GM12878 (cell line): ENCODE data around the gene ESRRB. TPM values are rescaled to one million over a fixed set of nuclear protein-coding genes. Genes with fewer than 3 reads are reported as not detected.

Experiments used
- ATAC-seq: fragments of 200-7000 bp; cut with Tn5 transposase; 3 replicates; pipeline ENCODE4 v1.9.1; 2020; ENCODE audit warnings: mild to moderate bottlenecking, moderate library complexity
- BruUV-seq: library from RNA; stranded (reverse); fragments of 400-500 nt; replicated peaks from 2 replicates; lab custom pipeline; 2021; lab: Mats Ljungman, UMichigan
- CTCF ChIA-PET: fragments of 300-600 bp; sonication (Branson Sonifier 250); formaldehyde crosslinking; extraction: SDS; loops from one replicate; lab custom pipeline; 2021; ENCODE audit warnings: inconsistent platforms; lab: Yijun Ruan, JAX
- POLR2A ChIA-PET: fragments of 350-600 bp; formaldehyde crosslinking; extraction: SDS; loops from one replicate; lab custom pipeline; 2021; ENCODE audit warnings: inconsistent platforms; lab: Charles Lee
- RAD21 ChIA-PET: fragments of 300-600 bp; sonication (Branson Sonifier 250); formaldehyde crosslinking; loops from one replicate; lab custom pipeline; 2023; ENCODE audit warnings: antibody characterized with exemption; ENCODE audit not compliant: unreplicated experiment; lab: Charles Lee
- SMC1A ChIA-PET: fragments of 300-600 bp; sonication (Branson Sonifier 250); formaldehyde crosslinking; loops from one replicate; lab custom pipeline; 2023; ENCODE audit not compliant: unreplicated experiment, uncharacterized antibody; lab: Charles Lee
- DNase-seq: peaks from one replicate; pipeline ENCODE4 v3.0.0-alpha.2; 2011; ENCODE audit warnings: low read depth, low spot score
- FAIRE-seq: peaks from 3 replicates; lab custom pipeline; 2011; peaks lifted over from hg19 to GRCh38; lab: Jason Lieb, UNC
- H2AFZ ChIP-seq: 2 replicates; pipeline ENCODE4 v1.6.0; 2011; ENCODE audit warnings: low read depth, low read length, control low read depth; ENCODE audit not compliant: control insufficient read depth
- H3K27ac ChIP-seq: 2 replicates; pipeline ENCODE4 v1.5.1; 2011; ENCODE audit warnings: control low read depth; ENCODE audit not compliant: control insufficient read depth, insufficient read depth
- H3K27me3 ChIP-seq, 2 experiments: replicated peaks in 1 of 2; 2 replicates each; pipeline versions ENCODE4 v1.6.0 to v1.6.1; 2011; ENCODE audit warnings: low read length in 1 of 2; ENCODE audit not compliant: control insufficient read depth in 2 of 2, insufficient read depth in 2 of 2
- H3K36me3 ChIP-seq, 2 experiments: 2 replicates each; pipeline ENCODE4 v1.5.1; 2011; ENCODE audit warnings: low read length in 1 of 2; ENCODE audit not compliant: control insufficient read depth in 2 of 2, insufficient read depth in 2 of 2
- H3K4me1 ChIP-seq: 2 replicates; pipeline ENCODE4 v1.6.1; 2011; ENCODE audit warnings: mild to moderate bottlenecking, low read length, moderate library complexity, mixed read lengths; ENCODE audit not compliant: control insufficient read depth, insufficient read depth
- H3K4me2 ChIP-seq: 2 replicates; pipeline ENCODE4 v1.6.0; 2011; ENCODE audit warnings: control low read depth; ENCODE audit not compliant: control insufficient read depth, insufficient read depth
- H3K4me3 ChIP-seq: fragments of 200-600 bp; sonication (generic); 2 replicates; pipeline ENCODE4 v1.5.1; 2016
- H3K79me2 ChIP-seq: 2 replicates; pipeline ENCODE4 v1.6.0; 2011; ENCODE audit warnings: low read length; ENCODE audit not compliant: control insufficient read depth, insufficient read depth
- H3K9ac ChIP-seq: 2 replicates; pipeline ENCODE4 v1.8.0; 2011; ENCODE audit warnings: low read length, control low read depth, mixed read lengths; ENCODE audit not compliant: control insufficient read depth, insufficient read depth
- H3K9me3 ChIP-seq: replicated peaks from 3 replicates; pipeline ENCODE4 v1.5.1; 2011; ENCODE audit warnings: mild to moderate bottlenecking, low read length; ENCODE audit not compliant: control insufficient read depth, insufficient read depth
- H4K20me1 ChIP-seq: 2 replicates; pipeline ENCODE4 v1.6.0; 2011; ENCODE audit not compliant: control insufficient read depth, insufficient read depth
- CBX5 ChIP-seq: sonication (generic); IDR thresholded peaks from 2 replicates; pipeline ENCODE4 v1.6.1; 2016; ENCODE audit warnings: low read depth, moderate library complexity, mild to moderate bottlenecking, inconsistent platforms
- EGR1 ChIP-seq, 2 experiments: IDR thresholded peaks; 1 replicate in 1 of 2; 2 replicates in 1 of 2; pipeline ENCODE4 v1.6.1; 2011 to 2012; ENCODE audit warnings: low read depth in 2 of 2, low read length in 2 of 2, borderline replicate concordance in 1 of 2, mild to moderate bottlenecking in 1 of 2, moderate library complexity in 1 of 2
- HDAC6 ChIP-seq: fragments of 200-600 bp; sonication (generic); IDR thresholded peaks from one replicate; pipeline ENCODE4 v1.8.0; 2017; ENCODE audit warnings: antibody characterized with exemption; ENCODE audit not compliant: unreplicated experiment
- IRF4 ChIP-seq: IDR thresholded peaks from 2 replicates; pipeline ENCODE4 v1.6.1; 2011; ENCODE audit warnings: low read depth, low read length
- MEF2B ChIP-seq: fragments of 450-650 bp; IDR thresholded peaks from 2 replicates; pipeline ENCODE4 v1.6.1; 2018; ENCODE audit warnings: mild to moderate bottlenecking, moderate library complexity; ENCODE audit not compliant: partially characterized antibody, poor library complexity, severe bottlenecking
- NFXL1 ChIP-seq: fragments of 450-650 bp; IDR thresholded peaks from 2 replicates; pipeline ENCODE4 v1.6.1; 2017; ENCODE audit warnings: antibody characterized with exemption, mild to moderate bottlenecking, borderline replicate concordance
- PKNOX1 ChIP-seq: fragments of 450-650 bp; IDR thresholded peaks from 2 replicates; pipeline ENCODE4 v1.6.1; 2016; ENCODE audit warnings: mild to moderate bottlenecking
- TCF12 ChIP-seq: IDR thresholded peaks from 2 replicates; pipeline ENCODE4 v1.6.1; 2011; ENCODE audit warnings: low read depth, mild to moderate bottlenecking, low read length
- ZNF384 ChIP-seq: IDR thresholded peaks from 2 replicates; pipeline ENCODE4 v1.6.1; 2012; ENCODE audit warnings: low read depth, mild to moderate bottlenecking, low read length, improper control_type of control experiment, borderline replicate concordance
- WGBS: methylation state at CpG from one replicate; pipeline ENCODE4 v1.1.6; 2016; ENCODE audit warnings: low lambda C conversion rate; ENCODE audit not compliant: insufficient replicate concordance, insufficient coverage; ENCODE audit errors: missing lambda C conversion rate; 5-methylcytosine and 5-hydroxymethylcytosine counted together
- in situ Hi-C: fragments of 300-500 bp; cut with MboI; formaldehyde crosslinking; loops from 9 replicates; pipeline ENCODE4 v1.14.3; 2018; ENCODE audit warnings: mixed read lengths
- intact Hi-C: fragments of 100-400 bp; cut with micrococcal nuclease; formaldehyde crosslinking; loops from one replicate; pipeline ENCODE4 v1.14.2; 2022; ENCODE audit not compliant: unreplicated experiment
- polyA plus RNA-seq, 11 experiments: library from polyadenylated mRNA; depleted of rRNA in 4 of 11; unstranded in 6 of 11; stranded (reverse) in 5 of 11; fragments of >200 nt; fragmentation: Nextera tagmentation in 4 of 11; fragmentation: Illumina TruSeq in 1 of 11; extraction: Ambion mirVana in 4 of 11; extraction: Trizol in 1 of 11; gene quantifications; 1 replicate in 1 of 11; 2 replicates in 10 of 11; pipeline versions ENCODE4 v1.2.1 to v1.2.3, GENCODE V29; 2011 to 2016; ENCODE audit warnings: inconsistent platforms in 2 of 11, missing spikeins in 2 of 11, low read depth in 1 of 11
- total RNA-seq, 4 experiments: library from RNA; depleted of rRNA in 3 of 4; stranded (reverse); fragments of >200 nt in 3 of 4; fragmentation: Illumina TruSeq in 1 of 4; extraction: Trizol in 1 of 4; gene quantifications; 2 replicates each; pipeline versions ENCODE4 v1.2.1 to v1.2.3, GENCODE V29; 2013 to 2021
- TF ChIP-seq, protein P1 (sequence below): fragments of 450-650 bp; IDR thresholded peaks from 2 replicates; pipeline ENCODE4 v1.6.1; 2016; ENCODE audit warnings: mild to moderate bottlenecking
- TF ChIP-seq, protein P2 (sequence below): fragments of 450-650 bp; IDR thresholded peaks from 2 replicates; pipeline ENCODE4 v1.6.1; 2017; ENCODE audit warnings: low read depth, mild to moderate bottlenecking, moderate library complexity

ESRRB gene
- total and polyA plus RNA-seq, 10 of the 15 experiments (the other 5 are each of a cell fraction or from before 2014, with no cell fraction given), result 0.03 to 0.73 (median 0.11) TPM; not detected in 6

DNA sequence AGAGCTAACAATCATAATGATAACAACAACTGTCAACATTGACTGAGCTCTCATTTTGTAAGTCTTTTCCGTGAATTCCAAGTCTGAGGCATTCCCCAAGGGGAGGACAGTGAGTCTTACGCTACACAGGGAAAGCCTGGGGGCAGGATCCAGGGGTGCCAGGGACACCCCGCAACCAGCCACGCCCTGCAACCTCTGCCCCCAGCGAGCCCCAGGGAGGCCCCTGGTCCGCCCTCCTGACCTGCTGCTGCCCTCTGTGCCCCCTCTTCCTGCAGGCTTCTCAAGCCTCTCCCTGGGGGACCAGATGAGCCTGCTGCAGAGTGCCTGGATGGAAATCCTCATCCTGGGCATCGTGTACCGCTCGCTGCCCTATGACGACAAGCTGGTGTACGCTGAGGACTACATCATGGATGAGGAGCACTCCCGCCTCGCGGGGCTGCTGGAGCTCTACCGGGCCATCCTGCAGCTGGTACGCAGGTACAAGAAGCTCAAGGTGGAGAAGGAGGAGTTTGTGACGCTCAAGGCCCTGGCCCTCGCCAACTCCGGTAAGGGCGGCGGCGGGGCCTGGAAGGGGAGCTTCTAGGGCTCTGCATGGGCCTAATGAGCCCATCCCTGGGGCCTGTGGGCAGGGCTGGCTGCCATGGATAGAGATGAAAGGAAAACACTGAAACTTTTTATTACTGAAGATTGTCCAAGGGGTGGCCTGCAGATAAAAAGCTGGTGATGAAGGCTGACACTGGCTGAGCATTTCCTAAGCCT, 115.4 kb downstream of the ESRRB start:
- Histone ChIP-seq H3K36me3 (no peaks in the 10 kb centered on the region), H3K4me1 (no peaks in the 10 kb centered on the region), H2AFZ (no peak overlapping the region), H3K27me3 (no peaks in the 10 kb centered on the region), H3K79me2 (no peaks in the 10 kb centered on the region), H3K4me3 (no peak overlapping the region), H3K4me2 (no peak overlapping the region), H3K9ac (no peak overlapping the region), H3K27ac (no peak overlapping the region), H3K9me3 (no peaks in the 10 kb centered on the region), H4K20me1 (no peaks in the 10 kb centered on the region)
- ChIA-PET RAD21 (interaction anchor here (0.9 to 1.6 kb wide), 2 partner anchors 11 to 35 kb away, joined by 3 to 4 read pairs; no protein-coding TSS in a partner anchor), SMC1A (interaction anchor here (1.4 to 3.3 kb wide), 3 partner anchors 10 to 14 kb away, joined by 5 to 15 read pairs (median 6); no protein-coding TSS in a partner anchor), POLR2A (interaction anchor here (0.6 to 1.0 kb wide), 2 partner anchors 10 to 841 kb away, joined by 3 read pairs; no protein-coding TSS in a partner anchor), CTCF (interaction anchor here (1.8 to 3.7 kb wide), 2 partner anchors 35 to 441 kb away, joined by 6 to 18 read pairs; no protein-coding TSS in a partner anchor)
- intact Hi-C loops (no loop called here), in situ Hi-C loops (no loop called here)
- 54% methylated on average over 22 of the region's 22 CpGs for WGBS
- no peak for FAIRE-seq
- no TSS peak for BruUV-seq
- TF ChIP-seq ZNF384, result no peak
- no peak for TF ChIP-seq EGR1 (IDR thresholded peaks at IDR 0.05; ENCODE audit: borderline replicate concordance in 1 of 2, low read depth in 2 of 2, low read length in 2 of 2)
- TF ChIP-seq, protein P1, sequence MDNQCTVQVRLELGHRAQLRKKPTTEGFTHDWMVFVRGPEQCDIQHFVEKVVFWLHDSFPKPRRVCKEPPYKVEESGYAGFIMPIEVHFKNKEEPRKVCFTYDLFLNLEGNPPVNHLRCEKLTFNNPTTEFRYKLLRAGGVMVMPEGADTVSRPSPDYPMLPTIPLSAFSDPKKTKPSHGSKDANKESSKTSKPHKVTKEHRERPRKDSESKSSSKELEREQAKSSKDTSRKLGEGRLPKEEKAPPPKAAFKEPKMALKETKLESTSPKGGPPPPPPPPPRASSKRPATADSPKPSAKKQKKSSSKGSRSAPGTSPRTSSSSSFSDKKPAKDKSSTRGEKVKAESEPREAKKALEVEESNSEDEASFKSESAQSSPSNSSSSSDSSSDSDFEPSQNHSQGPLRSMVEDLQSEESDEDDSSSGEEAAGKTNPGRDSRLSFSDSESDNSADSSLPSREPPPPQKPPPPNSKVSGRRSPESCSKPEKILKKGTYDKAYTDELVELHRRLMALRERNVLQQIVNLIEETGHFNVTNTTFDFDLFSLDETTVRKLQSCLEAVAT, result peak; percentile 95
- TF ChIP-seq, protein P2, sequence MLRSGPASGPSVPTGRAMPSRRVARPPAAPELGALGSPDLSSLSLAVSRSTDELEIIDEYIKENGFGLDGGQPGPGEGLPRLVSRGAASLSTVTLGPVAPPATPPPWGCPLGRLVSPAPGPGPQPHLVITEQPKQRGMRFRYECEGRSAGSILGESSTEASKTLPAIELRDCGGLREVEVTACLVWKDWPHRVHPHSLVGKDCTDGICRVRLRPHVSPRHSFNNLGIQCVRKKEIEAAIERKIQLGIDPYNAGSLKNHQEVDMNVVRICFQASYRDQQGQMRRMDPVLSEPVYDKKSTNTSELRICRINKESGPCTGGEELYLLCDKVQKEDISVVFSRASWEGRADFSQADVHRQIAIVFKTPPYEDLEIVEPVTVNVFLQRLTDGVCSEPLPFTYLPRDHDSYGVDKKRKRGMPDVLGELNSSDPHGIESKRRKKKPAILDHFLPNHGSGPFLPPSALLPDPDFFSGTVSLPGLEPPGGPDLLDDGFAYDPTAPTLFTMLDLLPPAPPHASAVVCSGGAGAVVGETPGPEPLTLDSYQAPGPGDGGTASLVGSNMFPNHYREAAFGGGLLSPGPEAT, result peak; percentile 26; the same call in 1 of the 2 replicates
- no peak for TF ChIP-seq HDAC6
- no peak for TF ChIP-seq TCF12
- 0 out of 2 replicates have a peak, but pooled peaks have one; percentile 27 for TF ChIP-seq NFXL1
- no peak for TF ChIP-seq PKNOX1
- TF ChIP-seq IRF4, result no peak
- no peak for TF ChIP-seq CBX5
- TF ChIP-seq MEF2B, result no peak
- no peak for ATAC-seq
- DNase-seq, result no peak
